PC-3 (cell line): ENCODE results near the gene SDK2.

Experiments used
- CTCF ChIP-seq: fragments of 300-600 bp; sonication (generic); conservative IDR thresholded peaks from 2 replicates; pipeline ENCODE4 v1.5.1; 2017; ENCODE audit warnings: antibody characterized with exemption, low read depth, mild to moderate bottlenecking, low read length
- EZH2 ChIP-seq: fragments of 300-600 bp; sonication (generic); IDR thresholded peaks from one replicate; pipeline ENCODE4 v1.6.1; 2017; ENCODE audit warnings: antibody characterized with exemption, mild to moderate bottlenecking, low read length; ENCODE audit not compliant: unreplicated experiment
- EZH2phosphoT487 ChIP-seq: fragments of 300-600 bp; sonication (generic); IDR thresholded peaks from 2 replicates; pipeline ENCODE4 v1.6.1; 2018; ENCODE audit warnings: mild to moderate bottlenecking, antibody characterized with exemption, low read length, borderline replicate concordance

- TF ChIP-seq EZH2 (no peak), CTCF (no peak), EZH2phosphoT487 (no peak)
Measured at GRCh38 chr17:73632513-73632912, 11.7 kb downstream of the SDK2 start.
